Smooth muscle cell (in vitro differentiated cells): Measurements from ENCODE around the gene IKZF5. TPM values are rescaled to one million over a fixed set of nuclear protein-coding genes. Genes with fewer than 3 reads are reported as not detected.

Experiments used
- DNase-seq: peaks from one replicate; lab custom pipeline; 2025; ENCODE audit not compliant: unreplicated experiment; lab: John Stamatoyannopoulos, UW
- H2AFZ ChIP-seq: fragments of 200-600 bp; sonication (generic); 2 replicates; pipeline ENCODE4 v1.6.0; 2016; ENCODE audit warnings: antibody characterized with exemption, low read depth, mild to moderate bottlenecking
- H3F3A ChIP-seq: fragments of 200-600 bp; sonication (generic); 2 replicates; pipeline ENCODE4 v1.6.0; 2017; ENCODE audit warnings: antibody characterized with exemption, low read depth
- H3K27ac ChIP-seq: fragments of 200-600 bp; sonication (generic); 2 replicates; pipeline ENCODE4 v1.5.1; 2016; ENCODE audit warnings: low read depth, mild to moderate bottlenecking
- H3K27me3 ChIP-seq: fragments of 200-600 bp; sonication (generic); 2 replicates; pipeline ENCODE4 v1.6.1; 2016; ENCODE audit warnings: low read depth, mild to moderate bottlenecking
- H3K36me3 ChIP-seq: fragments of 200-600 bp; sonication (generic); 2 replicates; pipeline ENCODE4 v1.5.1; 2016; ENCODE audit warnings: low read depth
- H3K4me1 ChIP-seq: fragments of 200-600 bp; sonication (generic); 2 replicates; pipeline ENCODE4 v1.5.1; 2016; ENCODE audit warnings: low read depth
- H3K4me2 ChIP-seq: fragments of 200-600 bp; sonication (generic); 2 replicates; pipeline ENCODE4 v1.6.0; 2016; ENCODE audit warnings: mild to moderate bottlenecking
- H3K4me3 ChIP-seq: fragments of 200-600 bp; sonication (generic); 2 replicates; pipeline ENCODE4 v1.5.1; 2016; ENCODE audit warnings: mild to moderate bottlenecking
- H3K79me2 ChIP-seq: fragments of 200-600 bp; sonication (generic); 2 replicates; pipeline ENCODE4 v1.6.0; 2016; ENCODE audit warnings: low read depth, mild to moderate bottlenecking
- H3K9ac ChIP-seq: fragments of 200-600 bp; sonication (generic); 2 replicates; pipeline ENCODE4 v1.6.0; 2016; ENCODE audit warnings: low read depth
- H3K9me3 ChIP-seq: fragments of 200-600 bp; sonication (generic); replicated peaks from 2 replicates; pipeline ENCODE4 v1.5.1; 2016; ENCODE audit warnings: low read depth
- H4K20me1 ChIP-seq: fragments of 200-600 bp; sonication (generic); 2 replicates; pipeline ENCODE4 v1.6.0; 2016; ENCODE audit warnings: low read depth
- WGBS: methylation state at CpG from one replicate; pipeline ENCODE4 v1.1.7; 2016; ENCODE audit warnings: low lambda C conversion rate; 5-methylcytosine and 5-hydroxymethylcytosine counted together
- polyA plus RNA-seq: library from polyadenylated mRNA; unstranded; fragments of >200 nt; fragmentation: Nextera tagmentation; extraction: Ambion mirVana; gene quantifications from 2 replicates; pipeline ENCODE4 v1.2.1, GENCODE V29; 2016
- total RNA-seq: library from RNA; depleted of rRNA; stranded (reverse); fragments of >200 nt; gene quantifications from 2 replicates; pipeline ENCODE4 v1.2.3, GENCODE V29; 2014
- TF ChIP-seq, protein P1 (sequence below): fragments of 200-600 bp; sonication (generic); IDR thresholded peaks from 2 replicates; pipeline ENCODE4 v1.5.1; 2017; ENCODE audit warnings: borderline replicate concordance, mild to moderate bottlenecking, antibody characterized with exemption; ENCODE audit not compliant: insufficient read depth, poor library complexity, severe bottlenecking

The IKZF5 gene
- total RNA-seq (6.2 and 6.6 TPM in 2 replicates), polyA plus RNA-seq (5.6 and 7.3 TPM in 2 replicates)

DNA sequence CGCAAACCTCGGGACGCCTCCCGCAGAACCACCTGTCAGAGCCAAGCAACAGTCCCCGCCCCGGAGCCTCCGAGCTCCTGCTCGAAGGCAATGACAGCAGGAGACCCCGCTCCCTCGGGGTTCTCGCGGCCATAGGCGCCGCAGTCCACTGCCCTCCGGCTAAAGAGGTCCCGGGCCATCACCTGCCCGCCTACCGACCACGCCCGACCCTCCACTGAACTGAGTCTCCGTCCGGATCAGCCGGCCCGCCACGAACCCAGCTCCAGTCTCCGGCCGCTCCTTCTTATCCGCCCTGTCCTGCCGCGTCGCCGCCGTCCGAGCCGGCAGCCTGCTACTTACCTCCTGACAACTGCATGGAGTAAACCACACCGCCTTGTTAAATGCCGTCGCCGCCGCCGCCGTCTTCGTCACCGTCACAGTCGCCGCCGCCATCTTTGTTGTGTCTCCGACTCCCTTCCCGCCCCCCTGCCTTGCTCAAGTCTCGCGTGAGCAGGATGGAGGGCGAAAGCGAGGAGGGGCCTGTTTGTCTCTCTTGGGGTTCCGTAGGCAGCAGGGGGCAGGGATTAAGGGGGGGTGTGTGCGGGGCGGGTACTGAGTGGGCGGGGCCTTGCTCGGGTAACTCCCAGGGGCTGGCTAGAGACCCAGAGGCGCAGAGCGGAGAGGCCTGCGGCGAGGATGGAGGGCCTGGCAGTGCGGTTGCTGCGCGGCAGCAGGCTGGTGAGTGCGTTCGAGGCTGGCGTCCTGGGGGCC, at the start of gene IKZF5, which contains the start of gene ACADSB:
IKZF5 (minus strand) TSS at position 441 of the 750 bp plus-strand sequence. CDS start 10,170 bp downstream, outside the sequence.
ACADSB (plus strand) TSS at position 652 of the 750 bp plus-strand sequence; CDS start at position 676, 24 bp downstream.
- TF ChIP-seq, protein P1, sequence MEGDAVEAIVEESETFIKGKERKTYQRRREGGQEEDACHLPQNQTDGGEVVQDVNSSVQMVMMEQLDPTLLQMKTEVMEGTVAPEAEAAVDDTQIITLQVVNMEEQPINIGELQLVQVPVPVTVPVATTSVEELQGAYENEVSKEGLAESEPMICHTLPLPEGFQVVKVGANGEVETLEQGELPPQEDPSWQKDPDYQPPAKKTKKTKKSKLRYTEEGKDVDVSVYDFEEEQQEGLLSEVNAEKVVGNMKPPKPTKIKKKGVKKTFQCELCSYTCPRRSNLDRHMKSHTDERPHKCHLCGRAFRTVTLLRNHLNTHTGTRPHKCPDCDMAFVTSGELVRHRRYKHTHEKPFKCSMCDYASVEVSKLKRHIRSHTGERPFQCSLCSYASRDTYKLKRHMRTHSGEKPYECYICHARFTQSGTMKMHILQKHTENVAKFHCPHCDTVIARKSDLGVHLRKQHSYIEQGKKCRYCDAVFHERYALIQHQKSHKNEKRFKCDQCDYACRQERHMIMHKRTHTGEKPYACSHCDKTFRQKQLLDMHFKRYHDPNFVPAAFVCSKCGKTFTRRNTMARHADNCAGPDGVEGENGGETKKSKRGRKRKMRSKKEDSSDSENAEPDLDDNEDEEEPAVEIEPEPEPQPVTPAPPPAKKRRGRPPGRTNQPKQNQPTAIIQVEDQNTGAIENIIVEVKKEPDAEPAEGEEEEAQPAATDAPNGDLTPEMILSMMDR: no peak
- Histone ChIP-seq H3F3A (no peaks in the 10 kb centered on the region), H3K36me3 (no peaks in the 10 kb centered on the region), H4K20me1 (peaks cover 40% of the 10 kb centered on the region), H3K9ac (peak within 1 kb of the TSS; percentile 96), H3K79me2 (peaks cover 49% of the 10 kb centered on the region), H3K4me2 (peak within 1 kb of the TSS; percentile 95), H3K27me3 (no peaks in the 10 kb centered on the region), H3K4me1 (peaks cover 8% of the 10 kb centered on the region), H3K4me3 (peak within 1 kb of the TSS; percentile 92), H2AFZ (peak within 1 kb of the TSS; percentile 95), H3K27ac (peak within 1 kb of the TSS; percentile 87), H3K9me3 (no peaks in the 10 kb centered on the region)
- under 1% methylated on average over 65 of the region's 68 CpGs for WGBS
- peak; percentile 90 for DNase-seq

GRCh38 chr10:123057968-123058367, 49.4 kb upstream of the IKZF5 start:
- no peak overlapping the region for H3K27ac ChIP-seq
- H3K4me3 ChIP-seq: no peak overlapping the region
- H3K27me3 ChIP-seq: peaks cover 4% of the 10 kb centered on the region
- no peaks in the 10 kb centered on the region for H3K9me3 ChIP-seq
- no peaks in the 10 kb centered on the region for H3F3A ChIP-seq
- no peak for DNase-seq
- TF ChIP-seq, protein P1: no peak
- no peak overlapping the region for H2AFZ ChIP-seq
- no peaks in the 10 kb centered on the region for H3K79me2 ChIP-seq
- H3K9ac ChIP-seq: no peak overlapping the region
- no peaks in the 10 kb centered on the region for H3K36me3 ChIP-seq
- H3K4me1 ChIP-seq: no peaks in the 10 kb centered on the region
- 94% methylated on average over 3 of the region's 3 CpGs for WGBS
- no peak overlapping the region for H3K4me2 ChIP-seq
- no peaks in the 10 kb centered on the region for H4K20me1 ChIP-seq

DNA sequence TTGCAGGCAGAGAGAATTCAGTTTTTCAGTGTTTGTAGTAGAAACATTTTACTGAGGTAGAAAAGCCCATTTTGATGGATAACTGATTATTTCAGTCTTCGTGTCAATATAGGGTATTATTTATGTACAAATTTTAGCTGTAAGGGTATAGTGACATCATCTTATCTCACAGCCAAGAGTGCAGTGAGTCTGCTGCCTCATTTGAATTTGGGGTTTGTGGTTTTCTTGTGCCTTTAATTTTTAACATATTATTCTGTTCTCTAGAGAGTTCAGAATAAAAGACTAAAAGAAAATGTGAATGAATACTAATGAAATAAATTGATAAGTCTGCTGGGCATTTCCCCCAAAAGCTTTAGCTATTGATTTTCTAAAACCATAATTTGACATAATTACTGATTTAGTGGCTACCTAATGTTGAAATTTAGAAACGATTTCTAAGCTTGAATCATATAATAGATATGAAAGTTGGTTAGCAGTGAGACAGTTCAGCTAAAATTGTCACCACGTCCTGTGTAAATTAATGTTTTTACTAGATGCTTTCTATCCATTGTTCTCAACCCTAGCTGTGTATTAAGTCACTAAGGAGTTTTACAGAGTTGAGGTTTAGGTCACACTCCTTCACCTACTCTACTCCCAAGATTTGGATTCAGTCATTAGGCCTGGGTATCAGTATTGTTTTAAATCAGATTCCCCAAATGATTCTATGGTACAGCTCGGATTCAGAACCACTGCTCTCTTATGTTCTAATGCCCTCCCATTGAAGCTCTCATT, 37.6 kb upstream of the IKZF5 start:
- no peaks in the 10 kb centered on the region for H3K27me3 ChIP-seq
- H3F3A ChIP-seq: no peaks in the 10 kb centered on the region
- DNase-seq: no peak
- TF ChIP-seq, protein P1: no peak
- H3K4me2 ChIP-seq: no peak overlapping the region
- H3K9me3 ChIP-seq: no peaks in the 10 kb centered on the region
- no peaks in the 10 kb centered on the region for H3K4me1 ChIP-seq
- no peak overlapping the region for H3K27ac ChIP-seq
- no peak overlapping the region for H3K4me3 ChIP-seq
- H2AFZ ChIP-seq: no peak overlapping the region
- H3K9ac ChIP-seq: no peak overlapping the region
- no peaks in the 10 kb centered on the region for H3K79me2 ChIP-seq
- 92% methylated on average over 4 of the region's 4 CpGs for WGBS
- no peaks in the 10 kb centered on the region for H4K20me1 ChIP-seq
- no peaks in the 10 kb centered on the region for H3K36me3 ChIP-seq
